ENCODE data around the gene MLLT1. TPM values are rescaled to one million over a fixed set of nuclear protein-coding genes. Genes with fewer than 3 reads are reported as not detected.
A peak's percentile ranks its signal among the peaks of the same experiment; 100 is the strongest.

MLLT1 gene
- total RNA-seq, 1 experiment from 2014 or later: 29.0 TPM

- no peak for ATAC-seq
- TF ChIP-seq EZH2phosphoT487 (IDR thresholded peaks at IDR 0.05; ENCODE audit: borderline replicate concordance, low read length) (no peak), EZH2 (IDR thresholded peaks at IDR 0.05; ENCODE audit: low read length, unreplicated experiment) (no peak)
- TF ChIP-seq, protein P1, sequence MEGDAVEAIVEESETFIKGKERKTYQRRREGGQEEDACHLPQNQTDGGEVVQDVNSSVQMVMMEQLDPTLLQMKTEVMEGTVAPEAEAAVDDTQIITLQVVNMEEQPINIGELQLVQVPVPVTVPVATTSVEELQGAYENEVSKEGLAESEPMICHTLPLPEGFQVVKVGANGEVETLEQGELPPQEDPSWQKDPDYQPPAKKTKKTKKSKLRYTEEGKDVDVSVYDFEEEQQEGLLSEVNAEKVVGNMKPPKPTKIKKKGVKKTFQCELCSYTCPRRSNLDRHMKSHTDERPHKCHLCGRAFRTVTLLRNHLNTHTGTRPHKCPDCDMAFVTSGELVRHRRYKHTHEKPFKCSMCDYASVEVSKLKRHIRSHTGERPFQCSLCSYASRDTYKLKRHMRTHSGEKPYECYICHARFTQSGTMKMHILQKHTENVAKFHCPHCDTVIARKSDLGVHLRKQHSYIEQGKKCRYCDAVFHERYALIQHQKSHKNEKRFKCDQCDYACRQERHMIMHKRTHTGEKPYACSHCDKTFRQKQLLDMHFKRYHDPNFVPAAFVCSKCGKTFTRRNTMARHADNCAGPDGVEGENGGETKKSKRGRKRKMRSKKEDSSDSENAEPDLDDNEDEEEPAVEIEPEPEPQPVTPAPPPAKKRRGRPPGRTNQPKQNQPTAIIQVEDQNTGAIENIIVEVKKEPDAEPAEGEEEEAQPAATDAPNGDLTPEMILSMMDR (conservative IDR thresholded peaks at IDR 0.05; ENCODE audit: low read depth, low read length): no peak
- intact Hi-C loops (cut with micrococcal nuclease): no loop called here
These were observed 48.8 kb downstream of the MLLT1 start for GRCh38 chr19:6230991-6231448.

DNA sequence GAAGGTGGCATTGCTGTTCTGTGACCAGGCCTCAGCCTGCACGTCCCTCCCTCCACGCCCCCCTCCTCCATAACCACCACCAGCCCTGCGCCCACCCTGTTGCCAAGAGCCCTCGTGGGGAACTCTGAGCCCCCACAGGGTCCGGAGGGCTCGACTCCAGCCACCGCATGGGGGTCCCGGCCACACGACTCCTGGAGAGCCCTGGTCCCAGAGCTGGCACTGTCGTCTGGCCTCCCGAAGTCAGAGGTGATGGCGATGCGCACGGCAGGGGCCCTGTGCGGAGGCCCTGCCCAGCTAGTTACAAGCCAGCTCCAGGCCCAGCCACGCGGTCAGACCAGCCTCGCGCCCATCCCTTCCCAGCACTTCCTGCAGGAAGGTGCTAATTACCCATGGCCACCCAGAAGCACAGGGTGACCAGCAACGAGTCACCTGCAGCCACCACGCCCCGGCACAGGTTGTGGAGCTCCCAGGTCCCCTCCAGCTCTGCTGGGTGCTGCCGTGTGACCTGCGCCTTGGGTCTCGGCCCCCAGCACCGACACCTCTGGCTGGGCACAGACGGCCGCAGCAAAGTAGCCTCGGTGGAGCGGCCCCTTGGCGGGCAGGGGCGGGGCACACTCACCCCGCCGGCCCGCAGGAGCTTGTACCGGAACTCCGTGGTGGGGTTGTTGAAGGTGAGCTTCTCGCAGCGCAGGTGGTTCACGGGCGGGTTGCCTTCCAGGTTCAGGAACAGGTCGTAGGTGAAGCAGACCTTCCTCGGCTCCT is 49.6 kb downstream of the MLLT1 start:
- Histone ChIP-seq H3K36me3 (ENCODE audit: low read depth, low read length) (peaks cover 9% of the 10 kb centered on the region; the same call in 1 of the 2 replicates), H3K4me1 (ENCODE audit: insufficient read depth, low read length) (peaks cover 17% of the 10 kb centered on the region), H3F3A (ENCODE audit: low read length, unreplicated experiment) (no peaks in the 10 kb centered on the region), H3K27me3 (ENCODE audit: low read length) (no peaks in the 10 kb centered on the region), H2AFZ (ENCODE audit: low read length) (no peak overlapping the region), H3K9ac (ENCODE audit: low read length) (no peak overlapping the region), H3K4me2 (ENCODE audit: low read length) (no peak overlapping the region), H4K20me1 (ENCODE audit: low read length) (peaks cover 10% of the 10 kb centered on the region; the same call in 1 of the 2 replicates), H3K27ac (ENCODE audit: low read length) (no peak overlapping the region), H3K79me2 (ENCODE audit: low read length) (peaks cover 47% of the 10 kb centered on the region), H3K9me3 (ENCODE audit: low read length) (no peaks in the 10 kb centered on the region), H3K4me3 (ENCODE audit: low read length) (no peak overlapping the region), H3K9me2 (replicated peaks; ENCODE audit: low read length) (no peaks in the 10 kb centered on the region)
- intact Hi-C loops (cut with micrococcal nuclease): no loop called here
- CTCF ChIA-PET: no interaction called here
- ATAC-seq (peak; percentile 56), DNase-seq (no peak)
- BruUV-seq (replicated peaks): no TSS peak
- TF ChIP-seq, protein P1 (conservative IDR thresholded peaks at IDR 0.05; ENCODE audit: low read depth, low read length): no peak
- TF ChIP-seq EZH2phosphoT487 (IDR thresholded peaks at IDR 0.05; ENCODE audit: borderline replicate concordance, low read length) (no peak), EZH2 (IDR thresholded peaks at IDR 0.05; ENCODE audit: low read length, unreplicated experiment) (no peak)
- POLR2A ChIA-PET (ENCODE audit: unreplicated experiment): no interaction called here

More at GRCh38 chr19:6230991-6231448, 48.8 kb downstream of the MLLT1 start:
- H4K20me1 ChIP-seq (ENCODE audit: low read length): peaks cover 10% of the 10 kb centered on the region; the same call in 1 of the 2 replicates
- peaks cover 56% of the 10 kb centered on the region for H3K79me2 ChIP-seq (ENCODE audit: low read length)
- H3K9me3 ChIP-seq (ENCODE audit: low read length): no peaks in the 10 kb centered on the region
- H3K36me3 ChIP-seq (ENCODE audit: low read depth, low read length): peaks cover 9% of the 10 kb centered on the region; the same call in 1 of the 2 replicates
- H3K27me3 ChIP-seq (ENCODE audit: low read length): no peaks in the 10 kb centered on the region
- no peak overlapping the region for H3K9ac ChIP-seq (ENCODE audit: low read length)
- H3K27ac ChIP-seq (ENCODE audit: low read length): no peak overlapping the region
- H3K4me1 ChIP-seq (ENCODE audit: insufficient read depth, low read length): peaks cover 17% of the 10 kb centered on the region
- no peaks in the 10 kb centered on the region for H3K9me2 ChIP-seq (replicated peaks; ENCODE audit: low read length)
- H3F3A ChIP-seq (ENCODE audit: low read length, unreplicated experiment): no peaks in the 10 kb centered on the region
- BruUV-seq (replicated peaks): no TSS peak
- ChIA-PET POLR2A (ENCODE audit: unreplicated experiment) (no interaction called here), CTCF (no interaction called here)
- no peak overlapping the region for H2AFZ ChIP-seq (ENCODE audit: low read length)
- no peak overlapping the region for H3K4me3 ChIP-seq (ENCODE audit: low read length)
- H3K4me2 ChIP-seq (ENCODE audit: low read length): no peak overlapping the region
- no peak for DNase-seq

Data from PC-3 (cell line).